Astrocyte of the spinal cord (primary cell): ENCODE results near the gene UTF1.
"Not testable (repeated sequence)": the region's sequence is repeated elsewhere in the genome, so short reads cannot be mapped to it uniquely, and the experiment has no call there.

ENCODE experiments used
- DNase-seq: peaks from one replicate; pipeline ENCODE4 v3.0.0; 2011; ENCODE audit warnings: low read depth, low spot score
- H3K4me3 ChIP-seq: 2 replicates; pipeline ENCODE4 v1.5.1; 2011; ENCODE audit warnings: low read depth, mild to moderate bottlenecking, low read length, moderate library complexity
- in situ Hi-C: cut with HindIII; loops from 2 replicates; pipeline ENCODE4 v1.10.0; 2017; ENCODE audit warnings: low sequenced_read_pairs
- TF ChIP-seq, protein P1 (sequence below): IDR thresholded peaks from 2 replicates; pipeline ENCODE4 v1.5.1; 2012; ENCODE audit warnings: low read depth, mild to moderate bottlenecking, low read length, inconsistent platforms

The UTF1 gene

GRCh38 chr10:133217800-133218589 lies 12.0 kb upstream of the UTF1 start:
- in situ Hi-C loops = no loop called here
- DNase-seq = no peak
- TF ChIP-seq, protein P1, sequence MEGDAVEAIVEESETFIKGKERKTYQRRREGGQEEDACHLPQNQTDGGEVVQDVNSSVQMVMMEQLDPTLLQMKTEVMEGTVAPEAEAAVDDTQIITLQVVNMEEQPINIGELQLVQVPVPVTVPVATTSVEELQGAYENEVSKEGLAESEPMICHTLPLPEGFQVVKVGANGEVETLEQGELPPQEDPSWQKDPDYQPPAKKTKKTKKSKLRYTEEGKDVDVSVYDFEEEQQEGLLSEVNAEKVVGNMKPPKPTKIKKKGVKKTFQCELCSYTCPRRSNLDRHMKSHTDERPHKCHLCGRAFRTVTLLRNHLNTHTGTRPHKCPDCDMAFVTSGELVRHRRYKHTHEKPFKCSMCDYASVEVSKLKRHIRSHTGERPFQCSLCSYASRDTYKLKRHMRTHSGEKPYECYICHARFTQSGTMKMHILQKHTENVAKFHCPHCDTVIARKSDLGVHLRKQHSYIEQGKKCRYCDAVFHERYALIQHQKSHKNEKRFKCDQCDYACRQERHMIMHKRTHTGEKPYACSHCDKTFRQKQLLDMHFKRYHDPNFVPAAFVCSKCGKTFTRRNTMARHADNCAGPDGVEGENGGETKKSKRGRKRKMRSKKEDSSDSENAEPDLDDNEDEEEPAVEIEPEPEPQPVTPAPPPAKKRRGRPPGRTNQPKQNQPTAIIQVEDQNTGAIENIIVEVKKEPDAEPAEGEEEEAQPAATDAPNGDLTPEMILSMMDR = no peak

DNA sequence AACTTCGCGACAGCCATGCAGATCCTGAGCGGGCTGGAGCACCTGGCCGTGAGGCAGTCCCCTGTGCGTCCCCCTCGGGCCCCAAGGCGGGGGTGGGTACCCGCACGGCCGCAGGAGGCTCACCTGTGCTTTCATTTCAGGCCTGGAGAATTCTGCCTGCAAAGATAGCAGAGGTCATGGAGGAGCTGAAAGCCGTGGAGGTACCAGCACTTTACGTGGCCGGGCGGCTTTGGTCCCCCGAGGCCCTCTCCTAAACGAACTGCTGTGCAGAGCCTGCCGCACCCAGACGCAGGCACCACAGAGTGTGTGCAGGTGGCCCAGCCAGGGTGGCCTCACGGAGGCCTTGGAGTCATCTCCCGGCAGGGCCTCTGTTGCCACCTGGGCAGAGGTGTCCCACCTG lies 11.1 kb upstream of the UTF1 start:
- in situ Hi-C loops = no loop called here
- no peak for DNase-seq
- TF ChIP-seq, protein P1 = no peak
- no peak overlapping the region for H3K4me3 ChIP-seq

More at GRCh38 chr10:133217800-133218589, 12.0 kb upstream of the UTF1 start:
- no peak overlapping the region for H3K4me3 ChIP-seq

DNA sequence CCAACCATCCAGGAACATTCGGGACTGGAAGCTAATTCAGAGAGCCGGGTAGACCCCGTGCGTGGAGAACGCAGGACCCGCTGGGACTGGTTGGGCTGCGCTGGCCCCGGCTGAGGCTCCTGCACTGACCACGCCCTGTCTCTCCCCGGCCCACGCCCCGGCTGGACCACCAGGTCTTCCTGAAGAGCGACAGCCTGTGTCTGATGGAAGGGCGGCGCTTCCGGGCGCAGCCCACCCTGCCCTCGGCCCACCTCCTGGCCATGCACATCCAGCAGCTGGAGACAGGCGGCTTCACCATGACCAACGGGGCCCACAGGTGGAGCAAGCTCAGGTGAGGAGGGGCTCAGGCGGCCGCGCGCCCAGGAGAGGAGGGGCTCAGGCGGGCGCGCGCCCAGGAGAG lies 10.2 kb upstream of the UTF1 start:
- in situ Hi-C loops = no loop called here

DNA sequence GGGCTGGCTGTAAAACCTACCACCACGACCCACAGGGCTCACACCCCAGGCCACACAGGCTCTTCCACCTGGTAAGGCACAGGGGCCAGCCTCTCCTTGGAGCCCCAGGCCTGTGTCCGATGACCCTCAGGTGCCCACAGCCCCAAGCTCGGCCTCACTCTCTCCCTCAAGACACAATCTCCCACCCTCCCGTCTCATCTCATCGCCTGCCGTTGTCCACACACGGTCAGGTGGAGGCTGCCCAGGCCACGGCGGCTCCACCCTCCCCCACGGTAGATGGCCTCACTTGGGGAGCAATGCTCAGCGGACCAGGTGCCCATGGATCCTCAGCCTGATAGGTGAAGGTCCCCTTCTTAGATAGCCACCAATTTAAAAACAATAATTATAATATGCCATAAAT lies 8.7 kb upstream of the UTF1 start:
- DNase-seq = no peak
- TF ChIP-seq, protein P1 = no peak
- in situ Hi-C loops = no loop called here
- H3K4me3 ChIP-seq = no peak overlapping the region

More for the DNA sequence above, 10.2 kb upstream of the UTF1 start:
- no peak for DNase-seq
- TF ChIP-seq, protein P1 = no peak
- H3K4me3 ChIP-seq = no peak overlapping the region

DNA sequence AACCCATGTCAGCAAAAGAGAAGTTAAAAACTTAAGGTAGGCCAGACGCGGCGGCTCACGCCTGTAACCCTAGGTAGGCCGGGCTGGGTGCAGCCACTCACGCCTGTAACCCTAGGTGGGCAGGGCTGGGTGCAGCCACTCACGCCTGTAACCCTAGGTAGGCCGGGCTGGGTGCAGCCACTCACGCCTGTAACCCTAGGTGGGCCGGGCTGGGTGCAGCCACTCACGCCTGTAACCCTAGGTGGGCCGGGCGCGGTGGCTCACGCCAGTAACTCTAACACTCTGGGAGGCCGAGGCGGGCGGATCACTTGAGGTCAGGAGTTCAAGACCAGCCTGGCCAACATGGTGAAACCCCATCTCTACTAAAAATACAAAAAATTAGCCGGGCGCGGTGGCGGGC lies 8.3 kb upstream of the UTF1 start:
- in situ Hi-C loops, H3K4me3 ChIP-seq, DNase-seq: not testable (repeated sequence)

GRCh38 chr10:133224076-133224475 lies 5.9 kb upstream of the UTF1 start:
- in situ Hi-C loops = no loop called here
- TF ChIP-seq, protein P1 = no peak
- no peak for DNase-seq

DNA sequence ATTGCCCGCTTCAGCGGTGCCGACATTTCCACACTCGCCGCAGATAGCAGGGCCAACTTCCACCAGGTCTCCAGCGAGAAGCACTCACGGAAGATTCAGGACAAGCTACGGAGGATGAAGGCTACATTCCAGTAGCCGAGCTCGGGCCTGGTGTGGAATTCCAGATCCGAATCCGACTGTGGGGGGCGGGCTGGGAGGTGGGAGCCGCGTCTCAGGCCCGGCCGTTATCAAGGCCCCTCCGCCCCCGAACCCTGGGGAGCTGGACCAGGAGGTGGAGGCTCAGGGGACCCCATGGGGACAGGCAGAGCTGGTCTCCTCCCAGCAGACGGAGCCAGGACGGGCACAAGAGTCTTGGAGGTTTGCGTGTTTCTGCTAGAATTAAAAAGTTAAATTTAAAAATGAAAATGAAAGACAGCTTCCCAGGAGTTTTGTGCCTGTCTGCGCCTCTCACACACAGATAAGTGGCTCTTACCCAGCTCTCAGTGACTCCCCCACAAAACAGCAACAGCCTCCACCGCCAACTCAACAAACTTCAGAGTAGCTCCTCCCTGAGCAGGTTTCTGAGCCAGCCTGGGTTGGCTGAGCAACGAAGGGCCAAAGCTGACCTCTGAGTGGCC lies 5.2 kb upstream of the UTF1 start:
- in situ Hi-C loops = no loop called here
- no peak for DNase-seq
- H3K4me3 ChIP-seq = no peak overlapping the region
- TF ChIP-seq, protein P1 = no peak

More at GRCh38 chr10:133224076-133224475, 5.9 kb upstream of the UTF1 start:
- H3K4me3 ChIP-seq = no peak overlapping the region
